Mesendoderm (in vitro differentiated cells): ENCODE data around the gene SULT4A1.

ENCODE experiments used
- DNase-seq: peaks from one replicate; pipeline ENCODE4 v3.0.0; 2013
- H2AK5ac ChIP-seq: 2 replicates; pipeline ENCODE4 v1.6.1; 2013; ENCODE audit warnings: low read length, inconsistent platforms
- H2BK120ac ChIP-seq: 2 replicates; pipeline ENCODE4 v1.6.1; 2013; ENCODE audit warnings: low read depth, mild to moderate bottlenecking, low read length, moderate library complexity, mixed read lengths
- H2BK15ac ChIP-seq: replicated peaks from 2 replicates; pipeline ENCODE4 v1.6.1; 2013; ENCODE audit warnings: low read depth, mild to moderate bottlenecking, moderate library complexity
- H2BK5ac ChIP-seq: 2 replicates; pipeline ENCODE4 v1.6.1; 2013; ENCODE audit warnings: low read length, inconsistent platforms
- H3K18ac ChIP-seq: 2 replicates; pipeline ENCODE4 v1.6.1; 2013; ENCODE audit warnings: mild to moderate bottlenecking, low read length, mixed read lengths
- H3K23ac ChIP-seq: one replicate; pipeline ENCODE4 v1.6.1; 2013; ENCODE audit warnings: low read length
- H3K27ac ChIP-seq: 2 replicates; pipeline ENCODE4 v1.5.1; 2013; ENCODE audit warnings: low read depth, mild to moderate bottlenecking, inconsistent platforms, low read length, moderate library complexity
- H3K27me3 ChIP-seq: 2 replicates; pipeline ENCODE4 v1.6.1; 2013; ENCODE audit warnings: low read length, control low read depth, mild to moderate bottlenecking, inconsistent platforms; ENCODE audit not compliant: insufficient read depth, poor library complexity
- H3K36me3 ChIP-seq: 2 replicates; pipeline ENCODE4 v1.6.1; 2013; ENCODE audit warnings: low read length, inconsistent platforms; ENCODE audit not compliant: control insufficient read depth, insufficient read depth
- H3K4ac ChIP-seq: one replicate; pipeline ENCODE4 v1.6.1; 2013; ENCODE audit warnings: low read depth, mild to moderate bottlenecking, low read length, moderate library complexity
- H3K4me1 ChIP-seq: 2 replicates; pipeline ENCODE4 v1.6.1; 2013; ENCODE audit warnings: low read depth, low read length, inconsistent platforms; ENCODE audit not compliant: control insufficient read depth
- H3K4me2 ChIP-seq: 2 replicates; pipeline ENCODE4 v1.6.1; 2013; ENCODE audit warnings: low read length
- H3K4me3 ChIP-seq: 2 replicates; pipeline ENCODE4 v1.5.1; 2013; ENCODE audit warnings: mild to moderate bottlenecking, low read length
- H3K56ac ChIP-seq: one replicate; pipeline ENCODE4 v1.6.1; 2013; ENCODE audit warnings: low read length
- H3K79me1 ChIP-seq: 2 replicates; pipeline ENCODE4 v1.6.1; 2013; ENCODE audit warnings: low read length, inconsistent platforms
- H3K79me2 ChIP-seq: 2 replicates; pipeline ENCODE4 v1.6.1; 2013; ENCODE audit warnings: mild to moderate bottlenecking, low read length; ENCODE audit not compliant: control insufficient read depth, insufficient read depth
- H3K9ac ChIP-seq: 2 replicates; pipeline ENCODE4 v1.6.1; 2013; ENCODE audit warnings: low read length, inconsistent platforms
- H4K5ac ChIP-seq: one replicate; pipeline ENCODE4 v1.6.1; 2013; ENCODE audit warnings: low read length
- H4K8ac ChIP-seq: one replicate; pipeline ENCODE4 v1.6.1; 2013; ENCODE audit warnings: low read depth, mild to moderate bottlenecking, control low read depth, low read length, moderate library complexity
- WGBS: extraction: QIAGEN DNeasy Blood & Tissue Kit; methylation state at CpG from one replicate; pipeline ENCODE4 v1.1.7; 2013; ENCODE audit warnings: low lambda C conversion rate, missing lambda C conversion rate; ENCODE audit not compliant: insufficient coverage; ENCODE audit errors: extremely low coverage; 5-methylcytosine and 5-hydroxymethylcytosine counted together

The SULT4A1 gene

DNA sequence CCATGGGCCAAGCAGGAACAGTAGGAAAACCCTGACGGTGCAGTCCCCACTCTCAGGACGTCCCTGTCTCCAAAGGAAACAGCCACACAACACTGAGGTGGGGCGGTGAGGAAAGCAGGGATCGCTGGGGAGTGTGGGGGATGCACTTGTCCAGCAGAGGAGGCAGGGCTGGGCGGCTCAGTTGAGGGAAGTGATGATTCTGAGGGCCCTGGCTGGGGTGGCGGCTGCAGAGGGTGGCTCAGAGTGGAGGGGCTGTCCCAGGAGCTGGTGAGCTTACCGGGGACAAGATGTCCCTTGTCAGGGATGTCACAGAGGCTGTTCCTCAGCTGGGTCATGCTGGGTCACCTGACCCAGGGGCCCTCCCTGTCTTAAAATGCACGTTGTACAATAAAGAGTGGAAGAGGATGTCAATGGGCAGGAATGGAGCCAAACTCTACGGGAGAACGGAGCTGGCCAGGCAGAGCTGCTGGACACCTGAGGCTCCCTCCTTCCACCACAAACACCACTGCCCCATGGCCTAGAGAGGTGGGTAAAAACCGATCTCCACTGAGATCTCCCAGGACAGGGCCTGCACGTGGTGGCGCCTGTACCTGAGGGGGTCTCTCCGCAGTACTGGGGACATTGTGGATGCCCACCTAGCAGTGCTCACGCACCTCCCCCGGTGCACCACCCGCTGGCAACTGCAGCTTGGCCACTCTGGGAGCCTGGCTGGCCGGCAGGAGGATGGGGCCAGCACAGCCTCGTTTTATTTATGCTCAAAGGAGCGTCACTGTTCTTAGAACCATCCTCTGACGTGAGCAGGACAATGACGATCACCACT is 40.5 kb downstream of the SULT4A1 start:
- Histone ChIP-seq H2BK5ac (no peak overlapping the region), H3K79me1 (no peaks in the 10 kb centered on the region), H3K27me3 (no peaks in the 10 kb centered on the region), H3K4me3 (no peak overlapping the region), H3K36me3 (no peaks in the 10 kb centered on the region), H2BK120ac (no peak overlapping the region), H3K4ac (no peak overlapping the region), H3K27ac (no peak overlapping the region), H3K4me1 (no peaks in the 10 kb centered on the region), H3K18ac (no peak overlapping the region), H2AK5ac (no peak overlapping the region), H3K79me2 (no peaks in the 10 kb centered on the region), H3K4me2 (no peak overlapping the region), H2BK15ac (no peak overlapping the region), H4K5ac (no peak overlapping the region), H4K8ac (no peak overlapping the region), H3K23ac (no peak overlapping the region), H3K56ac (no peak overlapping the region), H3K9ac (no peak overlapping the region)
- WGBS, result no CpG with 5 or more reads among the region's 22 CpGs
- DNase-seq, result no peak

DNA sequence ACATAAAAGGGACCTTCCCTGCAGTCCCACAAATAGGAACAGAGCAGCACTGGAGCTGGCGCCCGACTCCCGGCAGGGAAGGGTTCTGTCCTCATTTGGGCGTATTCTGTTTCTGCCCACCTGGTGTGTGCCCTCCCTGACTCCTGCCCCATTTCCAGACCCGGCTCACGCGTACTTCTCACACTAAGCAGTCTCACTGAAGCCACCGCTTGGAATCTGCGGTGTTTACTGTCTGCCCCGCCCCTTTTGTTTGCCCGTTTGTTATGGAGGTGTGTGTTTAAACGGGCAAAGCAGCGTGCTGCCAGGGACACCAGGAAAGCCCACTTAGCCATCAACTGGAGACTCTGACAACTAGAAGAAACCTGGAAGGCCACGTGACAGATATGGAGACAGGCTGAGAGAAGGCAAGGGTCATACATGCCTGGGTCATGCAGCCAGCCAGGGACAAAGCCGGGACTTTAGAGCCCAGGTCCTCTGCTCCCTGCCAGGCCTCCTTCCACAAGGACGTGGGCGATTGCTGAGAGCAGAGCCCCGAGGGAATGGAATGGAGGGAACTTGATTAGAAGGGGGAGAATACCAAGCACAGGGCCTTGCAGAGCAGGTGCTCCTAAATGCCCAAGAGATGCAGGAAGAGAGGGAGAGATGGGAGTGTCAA is 41.5 kb downstream of the SULT4A1 start:
- no peak overlapping the region for H4K8ac ChIP-seq
- no CpG with 5 or more reads among the region's 18 CpGs for WGBS
- no peak overlapping the region for H2BK15ac ChIP-seq
- H3K23ac ChIP-seq, result no peak overlapping the region
- no peak for DNase-seq
- no peaks in the 10 kb centered on the region for H3K36me3 ChIP-seq
- no peaks in the 10 kb centered on the region for H3K79me2 ChIP-seq
- H3K4me1 ChIP-seq, result no peaks in the 10 kb centered on the region
- H3K27me3 ChIP-seq, result no peaks in the 10 kb centered on the region
- H2BK120ac ChIP-seq, result no peak overlapping the region
- H3K18ac ChIP-seq, result no peak overlapping the region
- no peak overlapping the region for H2BK5ac ChIP-seq
- H3K79me1 ChIP-seq, result no peaks in the 10 kb centered on the region
- H3K4ac ChIP-seq, result no peak overlapping the region
- H2AK5ac ChIP-seq, result no peak overlapping the region
- H3K4me2 ChIP-seq, result no peak overlapping the region
- H3K56ac ChIP-seq, result no peak overlapping the region
- H3K9ac ChIP-seq, result no peak overlapping the region
- no peak overlapping the region for H3K4me3 ChIP-seq
- no peak overlapping the region for H4K5ac ChIP-seq
- H3K27ac ChIP-seq, result no peak overlapping the region

DNA sequence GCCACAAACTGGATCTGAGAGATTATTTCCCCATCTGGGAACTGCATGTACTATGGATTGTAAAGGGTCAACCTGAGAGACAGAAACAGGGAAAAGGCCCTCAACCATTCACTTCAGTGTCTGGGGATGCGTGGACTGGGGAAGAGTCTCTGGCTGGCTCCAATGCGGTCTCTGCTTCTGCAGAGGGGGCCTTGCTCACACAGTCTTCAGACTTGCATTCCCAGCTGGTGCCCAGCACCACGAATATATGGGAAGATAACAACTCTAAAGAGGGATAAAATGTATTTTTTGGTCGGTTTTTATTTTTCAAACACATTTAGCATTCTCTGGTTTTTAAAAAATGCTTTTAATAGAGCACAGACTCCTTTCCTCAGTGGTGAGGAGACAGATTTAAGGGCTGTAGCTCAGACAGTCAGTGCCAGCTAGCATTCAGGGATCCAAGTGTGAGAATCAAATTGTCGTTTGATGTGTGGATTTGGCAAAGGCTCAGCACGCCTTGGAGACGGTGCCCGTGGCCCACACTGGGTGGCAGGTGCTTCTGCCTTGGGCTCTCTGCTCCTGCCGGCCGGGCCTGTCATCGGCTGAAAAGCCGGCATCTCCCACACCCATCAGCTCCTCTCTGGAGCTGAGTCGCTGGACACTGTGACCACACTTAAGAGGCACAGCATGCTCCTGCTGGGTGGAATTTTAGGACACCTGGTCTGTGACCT is 42.2 kb downstream of the SULT4A1 start:
- DNase-seq, result no peak
- H3K36me3 ChIP-seq, result no peaks in the 10 kb centered on the region
- WGBS, result no CpG with 5 or more reads among the region's 13 CpGs

DNA sequence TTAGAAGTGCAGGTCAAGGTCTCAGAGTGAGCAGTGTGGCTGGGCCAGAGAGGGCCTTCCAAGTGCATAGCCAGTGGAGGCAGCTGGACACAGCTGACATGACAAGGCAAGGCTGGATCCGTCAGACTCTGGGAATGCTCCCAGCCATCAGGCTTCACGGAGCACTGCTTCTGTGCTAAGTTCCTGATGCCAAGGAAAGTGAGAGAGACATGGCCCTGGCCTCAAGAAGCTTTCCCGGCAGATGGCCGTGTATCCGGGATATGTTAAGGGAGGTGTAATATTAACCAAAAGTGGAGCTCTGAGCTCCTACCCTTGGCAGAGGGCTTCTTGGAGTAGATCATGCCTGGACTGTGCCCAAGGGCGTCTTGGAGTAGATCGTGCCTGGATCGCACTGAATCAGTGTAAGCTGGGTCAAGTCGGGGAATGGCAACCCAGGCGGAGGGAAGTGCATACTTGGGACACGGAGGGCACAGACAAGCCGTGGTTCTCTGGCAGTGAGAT is 42.8 kb downstream of the SULT4A1 start:
- no peak for DNase-seq
- H3K9ac ChIP-seq, result no peak overlapping the region
- WGBS, result no CpG with 5 or more reads among the region's 12 CpGs
- H3K27me3 ChIP-seq, result no peaks in the 10 kb centered on the region
- H3K4me3 ChIP-seq, result no peak overlapping the region
- H2BK5ac ChIP-seq, result no peak overlapping the region
- no peak overlapping the region for H3K56ac ChIP-seq
- no peak overlapping the region for H4K5ac ChIP-seq
- no peak overlapping the region for H4K8ac ChIP-seq
- H2BK120ac ChIP-seq, result no peak overlapping the region
- H3K79me1 ChIP-seq, result no peaks in the 10 kb centered on the region
- no peaks in the 10 kb centered on the region for H3K79me2 ChIP-seq
- no peak overlapping the region for H3K23ac ChIP-seq
- H3K18ac ChIP-seq, result no peak overlapping the region
- H2AK5ac ChIP-seq, result no peak overlapping the region
- H3K36me3 ChIP-seq, result no peaks in the 10 kb centered on the region
- H3K4ac ChIP-seq, result no peak overlapping the region
- H3K4me2 ChIP-seq, result no peak overlapping the region
- H3K27ac ChIP-seq, result no peak overlapping the region
- no peak overlapping the region for H2BK15ac ChIP-seq
- H3K4me1 ChIP-seq, result no peaks in the 10 kb centered on the region

More for the DNA sequence above, 42.2 kb downstream of the SULT4A1 start:
- no peak overlapping the region for H3K27ac ChIP-seq
- H3K79me2 ChIP-seq, result no peaks in the 10 kb centered on the region
- no peak overlapping the region for H3K4me2 ChIP-seq
- no peaks in the 10 kb centered on the region for H3K79me1 ChIP-seq
- no peak overlapping the region for H3K9ac ChIP-seq
- H2BK15ac ChIP-seq, result no peak overlapping the region
- no peak overlapping the region for H2AK5ac ChIP-seq
- no peak overlapping the region for H3K4ac ChIP-seq
- H4K8ac ChIP-seq, result no peak overlapping the region
- H3K4me3 ChIP-seq, result no peak overlapping the region
- H3K27me3 ChIP-seq, result no peaks in the 10 kb centered on the region
- H3K18ac ChIP-seq, result no peak overlapping the region
- H3K4me1 ChIP-seq, result no peaks in the 10 kb centered on the region
- H2BK5ac ChIP-seq, result no peak overlapping the region
- H3K56ac ChIP-seq, result no peak overlapping the region
- no peak overlapping the region for H3K23ac ChIP-seq
- H4K5ac ChIP-seq, result no peak overlapping the region
- no peak overlapping the region for H2BK120ac ChIP-seq

DNA sequence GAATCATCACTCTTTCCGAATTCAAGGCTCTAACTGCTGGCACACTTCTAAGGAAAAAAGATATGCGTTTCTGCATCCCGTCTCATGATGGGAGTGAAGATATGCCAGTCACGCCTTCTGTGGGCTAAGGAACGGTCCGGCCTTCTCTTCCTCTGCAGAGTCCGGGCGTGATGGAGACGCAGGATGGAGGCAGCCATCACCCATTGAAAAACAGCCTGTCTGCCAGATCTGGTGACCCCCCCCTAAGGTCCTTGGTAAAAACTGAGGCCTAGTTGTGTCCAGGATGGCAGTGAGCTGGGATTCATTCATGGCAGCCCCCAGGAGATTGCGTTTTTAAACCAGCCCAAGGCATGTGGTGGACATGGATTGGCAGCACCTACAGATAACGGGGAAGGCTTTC is 43.3 kb downstream of the SULT4A1 start:
- no peak for DNase-seq
- Histone ChIP-seq H2BK15ac (no peak overlapping the region), H4K8ac (no peak overlapping the region), H3K79me2 (no peaks in the 10 kb centered on the region), H3K23ac (no peak overlapping the region), H3K4ac (no peak overlapping the region), H3K4me3 (no peak overlapping the region), H3K4me2 (no peak overlapping the region), H4K5ac (no peak overlapping the region), H3K18ac (no peak overlapping the region), H3K79me1 (no peaks in the 10 kb centered on the region), H3K27ac (no peak overlapping the region), H3K56ac (no peak overlapping the region), H3K4me1 (no peaks in the 10 kb centered on the region), H2AK5ac (no peak overlapping the region), H3K36me3 (no peaks in the 10 kb centered on the region), H3K27me3 (no peaks in the 10 kb centered on the region), H3K9ac (no peak overlapping the region), H2BK120ac (no peak overlapping the region), H2BK5ac (no peak overlapping the region)
- WGBS, result no CpG with 5 or more reads among the region's 11 CpGs
